GM12878 (cell line): ENCODE data around the gene GPRC5C. TPM values are rescaled to one million over a fixed set of nuclear protein-coding genes. Genes with fewer than 3 reads are reported as not detected.

ENCODE experiments used
- ATAC-seq: fragments of 200-7000 bp; cut with Tn5 transposase; 3 replicates; pipeline ENCODE4 v1.9.1; 2020; ENCODE audit warnings: mild to moderate bottlenecking, moderate library complexity
- BruUV-seq: library from RNA; stranded (reverse); fragments of 400-500 nt; replicated peaks from 2 replicates; lab custom pipeline; 2021; lab: Mats Ljungman, UMichigan
- CTCF ChIA-PET: fragments of 300-600 bp; sonication (Branson Sonifier 250); formaldehyde crosslinking; extraction: SDS; loops from one replicate; lab custom pipeline; 2021; ENCODE audit warnings: inconsistent platforms; lab: Yijun Ruan, JAX
- POLR2A ChIA-PET: fragments of 350-600 bp; formaldehyde crosslinking; extraction: SDS; loops from one replicate; lab custom pipeline; 2021; ENCODE audit warnings: inconsistent platforms; lab: Charles Lee
- RAD21 ChIA-PET: fragments of 300-600 bp; sonication (Branson Sonifier 250); formaldehyde crosslinking; loops from one replicate; lab custom pipeline; 2023; ENCODE audit warnings: antibody characterized with exemption; ENCODE audit not compliant: unreplicated experiment; lab: Charles Lee
- SMC1A ChIA-PET: fragments of 300-600 bp; sonication (Branson Sonifier 250); formaldehyde crosslinking; loops from one replicate; lab custom pipeline; 2023; ENCODE audit not compliant: unreplicated experiment, uncharacterized antibody; lab: Charles Lee
- DNase-seq: peaks from one replicate; pipeline ENCODE4 v3.0.0-alpha.2; 2011; ENCODE audit warnings: low read depth, low spot score
- FAIRE-seq: peaks from 3 replicates; lab custom pipeline; 2011; peaks lifted over from hg19 to GRCh38; lab: Jason Lieb, UNC
- H2AFZ ChIP-seq: 2 replicates; pipeline ENCODE4 v1.6.0; 2011; ENCODE audit warnings: low read depth, low read length, control low read depth; ENCODE audit not compliant: control insufficient read depth
- H3K27ac ChIP-seq: 2 replicates; pipeline ENCODE4 v1.5.1; 2011; ENCODE audit warnings: control low read depth; ENCODE audit not compliant: control insufficient read depth, insufficient read depth
- H3K27me3 ChIP-seq, 2 experiments: replicated peaks in 1 of 2; 2 replicates each; pipeline versions ENCODE4 v1.6.0 to v1.6.1; 2011; ENCODE audit warnings: low read length in 1 of 2; ENCODE audit not compliant: control insufficient read depth in 2 of 2, insufficient read depth in 2 of 2
- H3K36me3 ChIP-seq, 2 experiments: 2 replicates each; pipeline ENCODE4 v1.5.1; 2011; ENCODE audit warnings: low read length in 1 of 2; ENCODE audit not compliant: control insufficient read depth in 2 of 2, insufficient read depth in 2 of 2
- H3K4me1 ChIP-seq: 2 replicates; pipeline ENCODE4 v1.6.1; 2011; ENCODE audit warnings: mild to moderate bottlenecking, low read length, moderate library complexity, mixed read lengths; ENCODE audit not compliant: control insufficient read depth, insufficient read depth
- H3K4me2 ChIP-seq: 2 replicates; pipeline ENCODE4 v1.6.0; 2011; ENCODE audit warnings: control low read depth; ENCODE audit not compliant: control insufficient read depth, insufficient read depth
- H3K4me3 ChIP-seq: fragments of 200-600 bp; sonication (generic); 2 replicates; pipeline ENCODE4 v1.5.1; 2016
- H3K79me2 ChIP-seq: 2 replicates; pipeline ENCODE4 v1.6.0; 2011; ENCODE audit warnings: low read length; ENCODE audit not compliant: control insufficient read depth, insufficient read depth
- H3K9ac ChIP-seq: 2 replicates; pipeline ENCODE4 v1.8.0; 2011; ENCODE audit warnings: low read length, control low read depth, mixed read lengths; ENCODE audit not compliant: control insufficient read depth, insufficient read depth
- H3K9me3 ChIP-seq: replicated peaks from 3 replicates; pipeline ENCODE4 v1.5.1; 2011; ENCODE audit warnings: mild to moderate bottlenecking, low read length; ENCODE audit not compliant: control insufficient read depth, insufficient read depth
- H4K20me1 ChIP-seq: 2 replicates; pipeline ENCODE4 v1.6.0; 2011; ENCODE audit not compliant: control insufficient read depth, insufficient read depth
- BHLHE40 ChIP-seq, 2 experiments: fragments of 450-650 bp in 1 of 2; IDR thresholded peaks; 2 replicates each; pipeline ENCODE4 v1.6.1; 2011 to 2017; ENCODE audit warnings: low read depth in 2 of 2, borderline replicate concordance in 1 of 2, improper control_type of control experiment in 1 of 2, low read length in 1 of 2, mild to moderate bottlenecking in 1 of 2
- POU2F2 ChIP-seq: IDR thresholded peaks from 3 replicates; pipeline ENCODE4 v1.6.1; 2011; ENCODE audit warnings: low read depth, mild to moderate bottlenecking, low read length, borderline replicate concordance
- YY1 ChIP-seq: IDR thresholded peaks from 2 replicates; pipeline ENCODE4 v1.6.1; 2011; ENCODE audit warnings: low read depth, mild to moderate bottlenecking, low read length
- ZNF24 ChIP-seq: fragments of 450-650 bp; IDR thresholded peaks from 2 replicates; pipeline ENCODE4 v1.6.1; 2017; ENCODE audit warnings: antibody characterized with exemption, mild to moderate bottlenecking
- WGBS: methylation state at CpG from one replicate; pipeline ENCODE4 v1.1.6; 2016; ENCODE audit warnings: low lambda C conversion rate; ENCODE audit not compliant: insufficient replicate concordance, insufficient coverage; ENCODE audit errors: missing lambda C conversion rate; 5-methylcytosine and 5-hydroxymethylcytosine counted together
- in situ Hi-C: fragments of 300-500 bp; cut with MboI; formaldehyde crosslinking; loops from 9 replicates; pipeline ENCODE4 v1.14.3; 2018; ENCODE audit warnings: mixed read lengths
- intact Hi-C: fragments of 100-400 bp; cut with micrococcal nuclease; formaldehyde crosslinking; loops from one replicate; pipeline ENCODE4 v1.14.2; 2022; ENCODE audit not compliant: unreplicated experiment
- polyA plus RNA-seq, 11 experiments: library from polyadenylated mRNA; depleted of rRNA in 4 of 11; unstranded in 6 of 11; stranded (reverse) in 5 of 11; fragments of >200 nt; fragmentation: Nextera tagmentation in 4 of 11; fragmentation: Illumina TruSeq in 1 of 11; extraction: Ambion mirVana in 4 of 11; extraction: Trizol in 1 of 11; gene quantifications; 1 replicate in 1 of 11; 2 replicates in 10 of 11; pipeline versions ENCODE4 v1.2.1 to v1.2.3, GENCODE V29; 2011 to 2016; ENCODE audit warnings: inconsistent platforms in 2 of 11, missing spikeins in 2 of 11, low read depth in 1 of 11
- total RNA-seq, 4 experiments: library from RNA; depleted of rRNA in 3 of 4; stranded (reverse); fragments of >200 nt in 3 of 4; fragmentation: Illumina TruSeq in 1 of 4; extraction: Trizol in 1 of 4; gene quantifications; 2 replicates each; pipeline versions ENCODE4 v1.2.1 to v1.2.3, GENCODE V29; 2013 to 2021
- TF ChIP-seq, protein P1 (sequence below): fragments of 450-650 bp; IDR thresholded peaks from 2 replicates; pipeline ENCODE4 v1.6.1; 2017; ENCODE audit warnings: mild to moderate bottlenecking, moderate library complexity

GPRC5C gene
- total and polyA plus RNA-seq, 10 of the 15 experiments (the other 5 are each of a cell fraction or from before 2014, with no cell fraction given) = 0.04 to 1.3 (median 0.36) TPM; not detected in 2

DNA sequence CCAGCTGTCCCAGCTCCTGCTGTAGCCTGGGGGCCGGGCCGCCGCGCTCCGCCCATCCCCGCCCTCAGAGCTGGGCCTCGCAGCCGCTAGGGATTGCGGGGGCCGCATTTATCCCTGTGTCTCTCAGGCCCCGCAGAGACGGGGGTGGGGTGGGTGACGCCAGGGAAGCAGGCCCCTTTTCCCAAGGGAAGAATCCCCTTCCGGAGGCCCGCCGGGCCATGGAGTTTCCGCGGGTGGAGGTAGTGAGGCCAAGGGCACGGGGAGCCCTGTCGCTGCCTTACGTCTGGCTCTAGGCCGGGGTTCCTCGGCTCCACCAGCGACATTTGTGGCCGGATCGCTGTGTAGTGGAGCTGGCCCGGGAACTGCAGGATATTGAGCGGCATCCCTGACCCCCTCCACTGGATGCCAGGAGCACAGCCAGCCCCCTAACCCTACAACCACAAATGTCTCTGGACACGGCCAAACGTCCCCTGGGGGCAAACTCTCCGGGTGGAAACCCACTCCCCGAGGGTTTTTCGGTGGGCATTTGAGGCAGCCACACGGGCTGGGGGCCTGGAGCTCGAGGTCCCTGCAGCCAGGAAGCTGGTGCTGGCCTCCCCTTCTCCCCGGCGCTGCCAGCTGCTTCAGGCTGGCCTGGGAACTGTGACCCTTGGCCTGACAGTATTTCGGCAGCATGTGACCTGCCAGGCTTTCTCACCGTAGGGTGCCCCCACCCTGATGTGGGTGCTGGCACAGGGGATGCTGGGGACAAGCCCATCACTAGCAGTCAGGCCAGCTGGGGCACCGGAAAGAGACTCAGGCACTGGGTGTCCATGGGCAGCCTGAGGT, 22.5 kb downstream of the GPRC5C start (continued):
- no peak for TF ChIP-seq ZNF24
- TF ChIP-seq, protein P1, sequence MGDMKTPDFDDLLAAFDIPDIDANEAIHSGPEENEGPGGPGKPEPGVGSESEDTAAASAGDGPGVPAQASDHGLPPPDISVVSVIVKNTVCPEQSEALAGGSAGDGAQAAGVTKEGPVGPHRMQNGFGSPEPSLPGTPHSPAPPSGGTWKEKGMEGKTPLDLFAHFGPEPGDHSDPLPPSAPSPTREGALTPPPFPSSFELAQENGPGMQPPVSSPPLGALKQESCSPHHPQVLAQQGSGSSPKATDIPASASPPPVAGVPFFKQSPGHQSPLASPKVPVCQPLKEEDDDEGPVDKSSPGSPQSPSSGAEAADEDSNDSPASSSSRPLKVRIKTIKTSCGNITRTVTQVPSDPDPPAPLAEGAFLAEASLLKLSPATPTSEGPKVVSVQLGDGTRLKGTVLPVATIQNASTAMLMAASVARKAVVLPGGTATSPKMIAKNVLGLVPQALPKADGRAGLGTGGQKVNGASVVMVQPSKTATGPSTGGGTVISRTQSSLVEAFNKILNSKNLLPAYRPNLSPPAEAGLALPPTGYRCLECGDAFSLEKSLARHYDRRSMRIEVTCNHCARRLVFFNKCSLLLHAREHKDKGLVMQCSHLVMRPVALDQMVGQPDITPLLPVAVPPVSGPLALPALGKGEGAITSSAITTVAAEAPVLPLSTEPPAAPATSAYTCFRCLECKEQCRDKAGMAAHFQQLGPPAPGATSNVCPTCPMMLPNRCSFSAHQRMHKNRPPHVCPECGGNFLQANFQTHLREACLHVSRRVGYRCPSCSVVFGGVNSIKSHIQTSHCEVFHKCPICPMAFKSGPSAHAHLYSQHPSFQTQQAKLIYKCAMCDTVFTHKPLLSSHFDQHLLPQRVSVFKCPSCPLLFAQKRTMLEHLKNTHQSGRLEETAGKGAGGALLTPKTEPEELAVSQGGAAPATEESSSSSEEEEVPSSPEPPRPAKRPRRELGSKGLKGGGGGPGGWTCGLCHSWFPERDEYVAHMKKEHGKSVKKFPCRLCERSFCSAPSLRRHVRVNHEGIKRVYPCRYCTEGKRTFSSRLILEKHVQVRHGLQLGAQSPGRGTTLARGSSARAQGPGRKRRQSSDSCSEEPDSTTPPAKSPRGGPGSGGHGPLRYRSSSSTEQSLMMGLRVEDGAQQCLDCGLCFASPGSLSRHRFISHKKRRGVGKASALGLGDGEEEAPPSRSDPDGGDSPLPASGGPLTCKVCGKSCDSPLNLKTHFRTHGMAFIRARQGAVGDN = peak; percentile 55; the same call in 1 of the 2 replicates

DNA sequence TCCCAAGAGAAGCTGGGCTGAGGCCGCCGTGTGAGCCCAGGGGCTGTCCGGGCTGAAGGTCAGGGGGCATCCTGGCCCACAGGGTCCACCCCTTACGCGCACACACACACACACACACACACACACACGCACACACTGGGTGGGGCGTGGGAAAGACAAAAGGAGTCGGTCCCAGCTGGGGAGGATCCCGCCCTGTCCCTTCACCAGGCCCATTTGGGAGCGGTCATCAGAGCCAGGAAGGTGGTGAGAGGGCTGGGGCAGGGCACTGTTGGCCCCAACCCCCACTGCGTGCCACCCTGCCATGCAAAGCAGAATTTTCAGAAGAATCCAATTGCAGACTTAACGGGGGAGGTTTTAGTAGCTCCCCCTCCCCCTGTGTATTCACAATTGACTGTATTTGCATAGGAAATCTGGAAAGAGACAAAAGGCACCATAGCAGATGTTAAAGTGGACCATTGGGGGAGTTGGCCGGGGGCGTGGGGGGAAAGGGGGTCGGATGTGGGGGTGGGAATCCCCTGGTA, 23.2 kb downstream of the GPRC5C start:
- no peaks in the 10 kb centered on the region for H3K79me2 ChIP-seq
- no TSS peak for BruUV-seq
- ChIA-PET SMC1A (interaction anchor here (0.8 to 6.2 kb wide), 15 partner anchors 12 to 184 kb away, joined by 3 to 47 read pairs (median 5); partner anchors contain the start of genes CD300LB and GPR142), CTCF (interaction anchor here (0.7 to 10.5 kb wide), 18 partner anchors 11 to 158 kb away, joined by 3 to 314 read pairs (median 9); partner anchors contain the start of genes CD300LB and GPR142), RAD21 (interaction anchor here (0.7 to 7.1 kb wide), 14 partner anchors 11 to 170 kb away, joined by 3 to 83 read pairs (median 3); partner anchors contain the start of genes CD300A and GPR142), POLR2A (interaction anchor here (0.6 to 1.2 kb wide), 2 partner anchors 76 to 1062 kb away, joined by 5 read pairs; no protein-coding TSS in a partner anchor)
- TF ChIP-seq POU2F2 (0 out of 3 replicates have a peak, but pooled peaks have one; percentile 48), BHLHE40 (IDR thresholded peaks at IDR 0.05; ENCODE audit: borderline replicate concordance in 1 of 2, low read depth in 2 of 2, low read length in 1 of 2) (0 out of 4 replicates have a peak, but pooled peaks of 1 of the 2 experiments have one; percentile 26), YY1 (no peak)
- H4K20me1 ChIP-seq = no peaks in the 10 kb centered on the region
- H3K4me3 ChIP-seq = no peak overlapping the region
- H3K36me3 ChIP-seq = no peaks in the 10 kb centered on the region
- ATAC-seq (no peak), FAIRE-seq (no peak), DNase-seq (no peak)
- H3K4me2 ChIP-seq = 0 out of 2 replicates have a peak overlapping the region, but pooled peaks have one; percentile 26
- H2AFZ ChIP-seq = no peak overlapping the region
- no peak overlapping the region for H3K27ac ChIP-seq
- intact Hi-C loops = loop anchor here (5.0 kb wide), 1 partner anchor 38 kb away; no protein-coding TSS in a partner anchor
- H3K9me3 ChIP-seq = no peaks in the 10 kb centered on the region
- H3K27me3 ChIP-seq = peaks cover 0 to 2% of the 10 kb centered on the region in 2 experiments; a peak in 2 of 4 replicates
- H3K9ac ChIP-seq = no peak overlapping the region
- in situ Hi-C loops = no loop called here
- WGBS = 61% methylated on average over 10 of the region's 15 CpGs
- H3K4me1 ChIP-seq = peaks cover 14% of the 10 kb centered on the region
